GM23248 (cell line): ENCODE measurements around the gene DENND10. TPM values are rescaled to one million over a fixed set of nuclear protein-coding genes. Genes with fewer than 3 reads are reported as not detected.

ENCODE experiments used
- DNase-seq: peaks from one replicate; pipeline ENCODE4 v3.0.0-alpha.2; 2015
- H2AFZ ChIP-seq: fragments of 200-600 bp; sonication (generic); 2 replicates; pipeline ENCODE4 v1.6.1; 2016; ENCODE audit warnings: antibody characterized with exemption
- H3F3A ChIP-seq: fragments of 200-600 bp; sonication (generic); 2 replicates; pipeline ENCODE4 v1.6.1; 2016; ENCODE audit warnings: mild to moderate bottlenecking, antibody characterized with exemption, mixed run types; ENCODE audit not compliant: insufficient read depth
- H3K27ac ChIP-seq: fragments of 200-600 bp; sonication (generic); 2 replicates; pipeline ENCODE4 v1.5.1; 2016; ENCODE audit warnings: mild to moderate bottlenecking
- H3K27me3 ChIP-seq: fragments of 200-600 bp; sonication (generic); replicated peaks from 2 replicates; pipeline ENCODE4 v1.6.1; 2016; ENCODE audit warnings: mild to moderate bottlenecking; ENCODE audit not compliant: insufficient read depth
- H3K36me3 ChIP-seq: fragments of 200-600 bp; sonication (generic); 2 replicates; pipeline ENCODE4 v1.6.1; 2016; ENCODE audit warnings: low read depth, mild to moderate bottlenecking
- H3K4me1 ChIP-seq: fragments of 200-600 bp; sonication (generic); 2 replicates; pipeline ENCODE4 v1.6.1; 2016; ENCODE audit warnings: mild to moderate bottlenecking; ENCODE audit not compliant: insufficient read depth
- H3K4me2 ChIP-seq: fragments of 200-600 bp; sonication (generic); one replicate; pipeline ENCODE4 v1.6.1; 2016; ENCODE audit warnings: mild to moderate bottlenecking; ENCODE audit not compliant: unreplicated experiment
- H3K4me3 ChIP-seq: fragments of 200-600 bp; sonication (generic); 2 replicates; pipeline ENCODE4 v1.5.1; 2016; ENCODE audit warnings: mild to moderate bottlenecking
- H3K79me2 ChIP-seq: fragments of 200-600 bp; sonication (generic); 2 replicates; pipeline ENCODE4 v1.6.1; 2016; ENCODE audit warnings: mild to moderate bottlenecking; ENCODE audit not compliant: insufficient read depth
- H3K9ac ChIP-seq: fragments of 200-600 bp; sonication (generic); 2 replicates; pipeline ENCODE4 v1.6.1; 2016; ENCODE audit warnings: mild to moderate bottlenecking
- H3K9me2 ChIP-seq: fragments of 200-600 bp; sonication (generic); 2 replicates; pipeline ENCODE4 v1.6.1; 2016; ENCODE audit warnings: mixed run types, mild to moderate bottlenecking, moderate library complexity; ENCODE audit not compliant: insufficient read depth
- H3K9me3 ChIP-seq: fragments of 200-600 bp; sonication (generic); one replicate; pipeline ENCODE4 v1.6.1; 2017; ENCODE audit warnings: low read depth
- H4K20me1 ChIP-seq: fragments of 200-600 bp; sonication (generic); 2 replicates; pipeline ENCODE4 v1.6.0; 2016; ENCODE audit not compliant: insufficient read depth
- EZH2 ChIP-seq: fragments of 200-600 bp; sonication (generic); IDR thresholded peaks from 2 replicates; pipeline ENCODE4 v1.6.1; 2018; ENCODE audit warnings: antibody characterized with exemption, mild to moderate bottlenecking; ENCODE audit not compliant: insufficient read depth, poor library complexity, severe bottlenecking
- EZH2phosphoT487 ChIP-seq: fragments of 200-600 bp; sonication (generic); IDR thresholded peaks from 2 replicates; pipeline ENCODE4 v1.6.1; 2018; ENCODE audit warnings: antibody characterized with exemption, moderate library complexity, mild to moderate bottlenecking, low read depth; ENCODE audit not compliant: insufficient read depth
- WGBS, 2 experiments: methylation state at CpG; one replicate each; pipeline ENCODE4 v1.1.6; 2015 to 2017; ENCODE audit warnings: low lambda C conversion rate in 2 of 2, low coverage in 1 of 2; ENCODE audit errors: missing lambda C conversion rate in 2 of 2; 5-methylcytosine and 5-hydroxymethylcytosine counted together
- in situ Hi-C: fragments of 300-500 bp; cut with MboI; formaldehyde crosslinking; loops from 2 replicates; pipeline ENCODE4 v1.15.0; 2020
- polyA plus RNA-seq: library from polyadenylated mRNA; unstranded; fragments of >200 nt; fragmentation: Nextera tagmentation; extraction: Ambion mirVana; gene quantifications from 2 replicates; pipeline ENCODE4 v1.2.1, GENCODE V29; 2016
- total RNA-seq: library from RNA; depleted of rRNA; stranded (reverse); fragments of >200 nt; shearing (Covaris generic); gene quantifications from 2 replicates; pipeline ENCODE4 v1.2.3, GENCODE V29; 2014

Gene DENND10
- total and polyA plus RNA-seq, 2 experiments from 2014 or later = 76.1 to 82.9 TPM

DNA sequence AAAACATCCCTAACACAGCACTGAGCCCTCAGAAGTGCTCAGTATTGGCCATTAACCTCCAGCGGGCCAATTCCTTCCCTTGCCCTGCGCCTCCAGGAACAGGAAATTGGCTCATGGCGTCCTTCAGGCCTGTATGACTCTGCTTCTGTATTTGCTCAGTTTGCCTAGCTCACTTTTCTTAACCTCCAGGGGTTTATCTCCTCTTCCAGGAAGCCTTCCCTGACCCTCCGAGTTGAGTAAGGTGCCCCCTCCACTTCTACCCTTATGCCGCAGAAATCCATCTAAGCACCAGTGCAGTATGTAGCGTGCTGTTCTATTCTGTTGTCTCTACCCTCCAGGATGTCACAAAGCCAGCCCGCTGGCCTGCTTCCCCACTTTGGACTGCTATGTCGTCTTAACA lies 62.7 kb downstream of the DENND10 start:
- Histone ChIP-seq H3K9me2 (no peaks in the 10 kb centered on the region), H3F3A (peaks cover 21% of the 10 kb centered on the region; the same call in 1 of the 2 replicates), H3K4me1 (peaks cover 7% of the 10 kb centered on the region), H4K20me1 (no peaks in the 10 kb centered on the region), H3K27ac (no peak overlapping the region), H3K9me3 (no peaks in the 10 kb centered on the region), H3K36me3 (peaks cover 37% of the 10 kb centered on the region), H3K27me3 (no peaks in the 10 kb centered on the region), H2AFZ (no peak overlapping the region), H3K9ac (no peak overlapping the region), H3K4me3 (peak overlapping the region; percentile 82; the same call in 1 of the 2 replicates), H3K4me2 (peak overlapping the region; percentile 78), H3K79me2 (peaks cover 5% of the 10 kb centered on the region; the same call in 1 of the 2 replicates)
- TF ChIP-seq EZH2phosphoT487 (no peak), EZH2 (no peak)
- in situ Hi-C loops = no loop called here
- DNase-seq = peak; percentile 7
- 68% methylated on average over 8 of the region's 8 CpGs for WGBS, 2 experiments

- no peak for TF ChIP-seq EZH2phosphoT487
- TF ChIP-seq EZH2 = no peak
These were observed 63.1 kb downstream of the DENND10 start for GRCh38 chr10:119167041-119167440.

GRCh38 chr10:119174109-119174508 lies 70.2 kb downstream of the DENND10 start:
- Histone ChIP-seq H3F3A (peaks cover 21% of the 10 kb centered on the region), H2AFZ (no peak overlapping the region), H3K27me3 (no peaks in the 10 kb centered on the region), H3K4me2 (no peak overlapping the region), H4K20me1 (no peaks in the 10 kb centered on the region), H3K9ac (no peak overlapping the region), H3K4me1 (peaks cover 27% of the 10 kb centered on the region), H3K9me2 (no peaks in the 10 kb centered on the region), H3K79me2 (peaks cover 63% of the 10 kb centered on the region), H3K4me3 (no peak overlapping the region), H3K27ac (no peak overlapping the region), H3K36me3 (peaks cover 35% of the 10 kb centered on the region), H3K9me3 (no peaks in the 10 kb centered on the region)
- WGBS, 2 experiments = 77 to 91% methylated on average over 2 of the region's 2 CpGs
- in situ Hi-C loops = no loop called here
- no peak for TF ChIP-seq EZH2
- no peak for TF ChIP-seq EZH2phosphoT487
- DNase-seq = no peak

More at GRCh38 chr10:119167041-119167440, 63.1 kb downstream of the DENND10 start:
- Histone ChIP-seq H3K9me2 (no peaks in the 10 kb centered on the region), H3K4me1 (peaks cover 7% of the 10 kb centered on the region), H3K36me3 (peaks cover 41% of the 10 kb centered on the region), H4K20me1 (no peaks in the 10 kb centered on the region), H3K4me2 (no peak overlapping the region), H3K79me2 (peaks cover 9% of the 10 kb centered on the region), H3K27ac (no peak overlapping the region), H3K9ac (no peak overlapping the region), H3K9me3 (no peaks in the 10 kb centered on the region), H2AFZ (no peak overlapping the region), H3K4me3 (no peak overlapping the region), H3F3A (peaks cover 19% of the 10 kb centered on the region; the same call in 1 of the 2 replicates), H3K27me3 (no peaks in the 10 kb centered on the region)
- 86 to 87% methylated on average over 8 of the region's 8 CpGs for WGBS, 2 experiments
- DNase-seq = no peak
- in situ Hi-C loops = no loop called here

- H3K79me2 ChIP-seq = peaks cover 62% of the 10 kb centered on the region
- no peaks in the 10 kb centered on the region for H4K20me1 ChIP-seq
- peaks cover 29% of the 10 kb centered on the region for H3K4me1 ChIP-seq
- H3K4me3 ChIP-seq = no peak overlapping the region
- H3K27ac ChIP-seq = no peak overlapping the region
- no peaks in the 10 kb centered on the region for H3K9me2 ChIP-seq
- in situ Hi-C loops = no loop called here
- peaks cover 21% of the 10 kb centered on the region for H3F3A ChIP-seq
- no peak for TF ChIP-seq EZH2phosphoT487
- TF ChIP-seq EZH2 = no peak
- H2AFZ ChIP-seq = no peak overlapping the region
- peak; percentile 28 for DNase-seq
- H3K36me3 ChIP-seq = peaks cover 24% of the 10 kb centered on the region
- H3K9me3 ChIP-seq = no peaks in the 10 kb centered on the region
- H3K4me2 ChIP-seq = no peak overlapping the region
- 88% methylated on average over 6 of the region's 6 CpGs for WGBS, 2 experiments
- H3K9ac ChIP-seq = peak overlapping the region; percentile 6; the same call in 1 of the 2 replicates
- H3K27me3 ChIP-seq = no peaks in the 10 kb centered on the region
These were observed 72.3 kb downstream of the DENND10 start for GRCh38 chr10:119176166-119176565.
